ENCODE measurements around the gene LENG8.

- TF ChIP-seq POLR2AphosphoS5 (IDR thresholded peaks at IDR 0.05; ENCODE audit: borderline replicate concordance, low read depth, low read length) (no peak), EZH2 (IDR thresholded peaks at IDR 0.05) (no peak), FOXP2 (optimal IDR thresholded peaks at IDR 0.05; ENCODE audit: control extremely low read depth, extremely low read length, insufficient read depth) (no peak)
These were observed 33.9 kb downstream of the LENG8 start for GRCh38 chr19:54482889-54483288.

All from SK-N-MC (cell line).